Measurements from ENCODE around the gene PGK1. TPM values are rescaled to one million over a fixed set of nuclear protein-coding genes. Genes with fewer than 3 reads are reported as not detected.

Gene PGK1
- total and polyA plus RNA-seq, 7 donors: 92.8 to 277 (median 101) TPM

GRCh38 chrX:78092296-78092695 is 11.8 kb upstream of the PGK1 start:
- Histone ChIP-seq H3K27ac (no peak overlapping the region), H3K4me1 (no peaks in the 10 kb centered on the region), H3K9me3 (no peaks in the 10 kb centered on the region), H3K36me3 (no peaks in the 10 kb centered on the region), H3K4me3 (no peak overlapping the region), H3K27me3 (no peaks in the 10 kb centered on the region)
- 45 to 51% methylated on average over 2 of the region's 2 CpGs for WGBS, 2 donors
- no peak for DNase-seq
- TF ChIP-seq POLR2AphosphoS5 (IDR thresholded peaks at IDR 0.05) (no peak), POLR2A (IDR thresholded peaks at IDR 0.05) (no peak), CTCF (IDR thresholded peaks at IDR 0.05) (no peak), EP300 (IDR thresholded peaks at IDR 0.05) (no peak)
- intact Hi-C loops (cut with DNase I): no loop called here

GRCh38 chrX:78098108-78098507 is 5.9 kb upstream of the PGK1 start:
- H3K27me3 ChIP-seq: no peaks in the 10 kb centered on the region

GRCh38 chrX:78102091-78102490 is 2.0 kb upstream of the PGK1 start:
- Histone ChIP-seq H3K4me1 (peaks cover 0 to 18% (median 16%) of the 10 kb centered on the region in 4 donors), H3K9me3 (no peaks in the 10 kb centered on the region), H3K4me3 (no peak overlapping the region), H3K27me3 (no peaks in the 10 kb centered on the region), H3K36me3 (no peaks in the 10 kb centered on the region), H3K27ac (no peak overlapping the region)
- TF ChIP-seq EP300 (IDR thresholded peaks at IDR 0.05) (no peak), POLR2AphosphoS5 (IDR thresholded peaks at IDR 0.05) (no peak), POLR2A (IDR thresholded peaks at IDR 0.05) (no peak), CTCF (IDR thresholded peaks at IDR 0.05) (no peak)
- DNase-seq: no peak
- WGBS, 2 donors: 82 to 91% methylated on average over 1 of the region's 1 CpG
- intact Hi-C loops (cut with DNase I): loop anchor here (2.0 to 10.0 kb wide), 3 partner anchors 37 to 317 kb away; partner anchors contain the start of genes ATRX, COX7B, MAGT1 and TAF9B

More at GRCh38 chrX:78098108-78098507, 5.9 kb upstream of the PGK1 start:
- Histone ChIP-seq H3K4me3 (no peak overlapping the region), H3K36me3 (no peaks in the 10 kb centered on the region), H3K27ac (no peak overlapping the region), H3K9me3 (no peaks in the 10 kb centered on the region), H3K4me1 (no peaks in the 10 kb centered on the region)
- DNase-seq: no peak
- intact Hi-C loops (cut with DNase I): no loop called here
- no peak for TF ChIP-seq POLR2AphosphoS5 (IDR thresholded peaks at IDR 0.05)
- TF ChIP-seq EP300 (IDR thresholded peaks at IDR 0.05): no peak
- TF ChIP-seq CTCF (IDR thresholded peaks at IDR 0.05): no peak
- TF ChIP-seq POLR2A (IDR thresholded peaks at IDR 0.05): no peak

- Histone ChIP-seq H3K36me3 (no peaks in the 10 kb centered on the region), H3K4me1 (peaks cover 0 to 28% (median 26%) of the 10 kb centered on the region in 4 donors), H3K27me3 (no peaks in the 10 kb centered on the region), H3K4me3 (peak overlapping the region in 3 of 4 donors; percentile 47 to 82 (median 69)), H3K9me3 (no peaks in the 10 kb centered on the region), H3K27ac (peak overlapping the region; percentile 86 to 97 (median 94))
- no peak for DNase-seq
- no peak for TF ChIP-seq POLR2AphosphoS5 (IDR thresholded peaks at IDR 0.05)
- TF ChIP-seq EP300 (IDR thresholded peaks at IDR 0.05): no peak
- TF ChIP-seq POLR2A (IDR thresholded peaks at IDR 0.05): no peak
- no peak for TF ChIP-seq CTCF (IDR thresholded peaks at IDR 0.05)
- intact Hi-C loops (cut with DNase I): loop anchor here (2.0 to 10.0 kb wide), 3 partner anchors 36 to 318 kb away; partner anchors contain the start of genes ATRX, COX7B, MAGT1 and TAF9B
- WGBS, 2 donors: 85 to 86% methylated on average over 23 of the region's 23 CpGs
Observed at GRCh38 chrX:78103001-78103622, 936 bp upstream of the PGK1 start.

All from sigmoid colon (tissue), 7 donors.